ENCODE data around the gene FUT7.
"Not testable (repeated sequence)": the region's sequence is repeated elsewhere in the genome, so short reads cannot be mapped to it uniquely, and the experiment has no call there.

The FUT7 gene

DNA sequence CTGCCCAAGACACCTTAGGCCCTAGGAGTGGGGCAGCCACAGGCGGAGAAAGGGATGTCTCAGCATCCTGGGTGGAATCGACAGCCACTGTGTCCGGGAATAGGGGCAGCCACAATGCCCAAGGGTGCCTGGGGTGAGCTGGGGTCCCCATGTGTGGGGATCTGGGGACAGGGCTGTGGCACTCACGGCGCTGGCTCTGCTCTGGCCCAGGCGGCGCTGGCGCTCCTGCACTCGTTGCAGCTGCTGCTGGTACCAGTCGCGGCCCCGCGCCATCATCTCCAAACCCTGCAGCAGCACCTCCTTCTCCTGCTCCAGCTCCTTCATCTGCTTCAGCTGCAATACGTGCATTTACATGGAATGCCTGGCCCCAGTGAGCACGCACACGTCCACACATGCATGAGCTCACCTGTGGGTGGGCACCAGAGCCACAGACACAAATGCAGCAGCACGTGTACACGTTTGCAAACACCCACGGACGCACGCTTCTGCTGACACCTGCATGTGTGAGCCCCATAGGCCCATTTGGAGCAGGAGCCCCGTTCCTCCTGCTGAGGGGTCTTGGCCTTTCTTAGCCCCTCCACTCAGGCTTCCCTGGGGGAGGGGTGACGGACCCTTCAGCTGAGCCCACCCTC, 33.6 kb upstream of the FUT7 start:
- DNase-seq: no peak

DNA sequence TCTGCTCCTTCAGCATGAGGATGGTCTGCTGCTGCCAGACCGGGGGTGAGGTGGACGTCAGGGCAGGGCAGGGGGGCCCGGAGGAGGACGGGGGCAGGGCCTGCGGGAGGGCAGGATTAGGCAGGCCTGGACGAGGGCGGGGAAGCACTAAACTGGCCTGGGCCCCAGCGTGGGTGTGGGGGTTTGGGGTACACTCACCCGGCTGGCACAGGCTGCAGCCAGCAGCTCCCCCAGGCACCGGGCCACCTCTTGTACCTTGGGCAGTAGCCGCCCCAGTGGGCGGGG, 32.9 kb upstream of the FUT7 start:
- DNase-seq: no peak

DNA sequence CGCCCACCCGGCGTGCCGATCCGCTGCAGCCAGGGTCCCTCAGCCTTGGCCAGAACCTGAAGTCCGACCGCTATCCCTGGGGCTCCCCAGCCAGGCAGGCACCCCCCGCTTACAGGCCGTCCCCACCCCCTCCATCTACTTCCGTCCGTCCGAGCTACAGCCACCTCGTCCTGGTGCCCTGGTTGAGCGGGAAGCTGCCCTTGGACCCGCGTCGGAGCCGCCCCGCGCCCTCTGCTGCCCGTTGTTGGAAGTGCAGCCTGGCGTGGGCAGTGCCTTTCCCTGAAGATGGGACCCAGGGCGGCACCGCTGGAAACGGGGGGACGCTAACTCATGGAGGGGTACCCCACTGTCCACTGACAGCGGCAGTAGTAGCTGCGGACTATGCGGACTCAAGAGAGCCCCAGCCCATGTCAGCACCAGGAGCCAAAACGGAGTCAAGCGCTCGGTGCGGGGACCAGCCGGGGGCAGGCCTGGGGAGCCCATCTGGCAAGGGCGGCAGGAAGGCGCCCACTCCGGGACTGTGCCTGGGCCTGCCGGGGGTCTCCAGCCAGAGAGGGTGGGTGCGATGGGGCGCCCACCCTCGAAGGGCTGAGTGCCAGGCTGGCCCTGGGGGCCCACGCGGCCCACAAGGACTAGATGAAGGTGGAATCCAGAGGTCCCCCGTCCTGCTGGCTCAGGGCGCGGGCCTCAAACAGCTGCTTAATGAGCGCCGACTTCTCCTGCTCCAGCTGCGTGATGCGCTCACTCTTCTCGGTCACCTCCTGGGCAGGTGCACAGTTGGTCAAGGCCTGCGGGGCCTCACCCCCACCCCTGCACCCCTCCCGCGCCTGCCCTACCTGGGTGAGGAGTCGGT, 32.4 kb upstream of the FUT7 start:
- peak; percentile 75 for DNase-seq

DNA sequence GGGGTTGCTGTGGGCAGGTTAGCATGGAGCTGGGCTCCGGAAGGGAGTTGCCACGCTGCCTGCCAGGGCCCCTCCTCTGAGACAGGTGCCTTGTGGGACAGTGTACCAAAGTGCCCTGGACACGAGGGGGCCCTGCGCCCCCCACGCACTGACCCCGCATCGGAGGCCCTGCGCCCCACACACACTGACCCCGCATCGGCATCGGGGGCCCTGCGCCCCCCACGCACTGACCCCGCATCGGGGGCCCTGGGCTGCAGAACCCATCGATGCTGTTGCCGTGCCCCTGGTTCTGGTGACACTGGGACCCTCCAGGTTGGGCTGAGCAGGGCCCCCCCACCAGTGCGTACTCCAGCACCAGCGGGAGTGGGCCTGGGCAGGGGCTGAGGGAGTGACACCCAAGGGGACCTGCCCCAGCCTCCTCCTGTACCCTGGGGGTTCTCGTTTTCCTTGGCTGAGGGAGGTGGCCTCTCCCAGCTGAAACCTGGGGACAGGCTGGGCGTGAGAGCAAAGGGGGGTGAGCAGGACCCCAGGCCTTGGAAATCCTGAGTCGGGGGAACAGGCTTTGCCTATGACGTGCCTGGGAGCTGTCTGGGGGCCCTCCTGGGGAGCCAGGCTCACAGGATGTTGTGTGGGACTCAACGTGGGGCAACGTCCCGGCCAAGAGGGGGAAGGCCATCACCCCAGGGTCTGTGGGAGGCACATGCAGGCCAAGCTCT, 31.6 kb upstream of the FUT7 start:
- DNase-seq: no peak

DNA sequence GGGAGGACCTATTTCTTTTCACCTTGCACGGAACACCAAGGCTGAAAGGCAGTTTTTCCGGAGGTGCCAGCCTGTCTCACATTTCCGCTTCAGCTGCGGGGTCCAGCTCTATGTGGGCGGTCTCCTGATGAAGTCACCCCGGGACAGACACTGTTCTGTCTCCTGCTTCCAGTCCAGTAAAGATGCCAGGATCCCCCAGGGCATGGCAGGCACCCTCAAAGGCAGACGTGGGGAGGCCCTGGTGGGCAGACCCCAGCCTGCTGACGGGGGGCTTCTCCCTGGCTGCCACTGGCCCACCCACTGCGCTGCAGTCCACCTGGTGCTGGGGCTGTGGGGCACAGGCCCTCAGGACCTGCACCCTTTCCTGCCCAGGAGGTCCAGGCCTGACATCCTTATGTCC, 30.9 kb upstream of the FUT7 start:
- DNase-seq: not testable (repeated sequence)

DNA sequence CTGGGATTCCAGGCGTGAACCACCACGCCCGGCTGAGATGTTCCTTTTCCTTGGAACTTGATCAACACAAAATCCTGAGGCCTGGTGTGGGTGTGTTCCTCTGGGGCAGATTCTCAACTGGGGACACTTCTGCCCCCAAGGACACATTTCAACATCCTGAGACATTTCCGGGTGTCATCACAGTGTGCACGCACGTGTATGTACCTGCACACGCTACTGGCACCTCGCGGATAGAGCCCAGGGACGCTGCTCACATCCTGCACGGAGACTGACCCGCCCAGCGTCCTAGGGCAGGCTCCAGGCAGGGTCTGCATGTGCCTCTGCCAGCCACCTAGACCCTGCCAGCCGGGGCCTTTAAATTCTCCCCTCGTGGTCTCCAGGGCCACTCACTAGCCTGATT, 30.5 kb upstream of the FUT7 start:
- no peak for DNase-seq

DNA sequence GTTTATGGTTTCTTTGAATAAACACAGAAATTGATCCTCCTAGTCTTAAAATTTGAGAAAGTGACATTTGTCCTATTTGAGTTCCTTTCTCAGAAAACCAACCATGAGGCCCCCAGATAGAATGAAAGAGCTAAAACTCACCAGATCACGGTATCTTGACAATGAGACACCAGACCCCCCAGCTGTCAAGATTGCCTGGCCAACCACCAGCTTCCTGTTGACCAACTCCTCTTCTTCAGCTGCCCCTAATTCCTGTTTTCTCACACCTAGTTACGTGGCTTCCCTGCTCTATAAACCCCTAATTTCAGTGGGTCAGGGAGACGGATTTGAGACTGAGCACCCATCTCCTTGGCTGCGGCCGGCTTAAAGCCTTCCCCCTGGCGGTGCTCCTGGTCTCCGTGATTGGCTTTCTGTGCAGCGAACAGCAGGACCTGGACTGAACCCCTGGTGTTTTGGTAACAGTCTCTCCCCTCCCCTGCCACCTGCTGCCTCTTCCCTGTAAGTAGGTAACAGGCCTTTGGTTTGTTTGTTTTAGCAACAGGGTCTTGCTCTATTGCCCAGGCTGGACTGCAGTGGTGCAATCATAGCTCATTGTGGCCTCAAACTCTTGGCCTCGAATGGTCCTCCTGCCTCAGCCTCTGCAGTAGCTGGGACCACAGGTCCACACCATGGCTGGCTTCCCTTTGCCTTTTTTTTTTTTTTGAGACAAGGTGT, 26.8 kb upstream of the FUT7 start:
- DNase-seq: no peak

DNA sequence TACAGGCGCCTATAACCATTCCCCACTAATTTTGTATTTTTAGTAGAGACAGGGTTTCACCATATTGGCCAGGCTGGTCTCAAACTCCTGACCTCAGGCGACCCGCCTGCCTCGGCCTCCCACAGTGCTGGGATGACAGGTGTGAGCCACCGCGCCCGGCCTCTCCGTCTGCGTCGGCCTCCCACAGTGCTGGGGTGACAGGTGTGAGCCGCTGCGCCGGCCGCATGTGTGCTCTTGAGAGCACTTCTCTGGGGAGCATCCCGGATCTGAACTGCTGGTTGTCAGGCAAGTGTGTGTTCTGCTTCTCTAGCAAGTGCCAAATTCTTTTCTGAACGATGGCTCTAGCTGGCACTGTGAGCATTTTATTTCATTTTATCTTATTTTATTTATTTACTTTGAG, 25.7 kb upstream of the FUT7 start:
- no peak for DNase-seq

DNA sequence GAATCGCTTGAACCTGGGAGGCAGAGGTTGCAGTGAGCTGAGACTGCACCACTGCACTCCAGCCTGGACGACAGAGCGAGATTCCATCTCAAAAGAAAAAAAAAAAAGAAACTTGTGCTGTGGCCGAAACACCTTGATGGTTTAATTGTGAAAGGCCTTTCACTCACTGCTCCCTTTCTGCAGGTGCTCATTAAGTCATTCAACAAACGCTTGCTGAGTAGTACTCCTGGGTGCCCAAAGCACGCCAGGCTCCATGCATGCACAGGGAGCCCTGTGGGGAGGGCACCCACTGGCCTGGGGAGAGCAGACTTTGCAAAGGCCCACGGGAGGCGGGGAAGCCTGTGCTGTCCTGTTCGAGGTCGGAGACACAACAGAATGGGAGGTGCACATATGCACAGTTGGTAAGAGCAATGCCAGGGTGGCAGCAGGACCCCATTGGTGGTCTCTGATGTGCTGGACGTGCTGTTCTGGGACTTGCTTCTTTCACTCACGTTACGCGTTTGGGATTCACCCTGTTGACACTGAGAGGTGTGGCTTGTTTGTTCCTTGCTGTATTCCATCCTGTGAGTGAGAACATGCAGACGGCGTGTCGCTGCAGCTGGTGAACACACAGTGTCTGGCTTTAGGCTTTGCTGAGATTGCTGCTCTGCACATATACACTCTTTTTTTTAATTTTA, 25.0 kb upstream of the FUT7 start:
- no peak for DNase-seq

DNA sequence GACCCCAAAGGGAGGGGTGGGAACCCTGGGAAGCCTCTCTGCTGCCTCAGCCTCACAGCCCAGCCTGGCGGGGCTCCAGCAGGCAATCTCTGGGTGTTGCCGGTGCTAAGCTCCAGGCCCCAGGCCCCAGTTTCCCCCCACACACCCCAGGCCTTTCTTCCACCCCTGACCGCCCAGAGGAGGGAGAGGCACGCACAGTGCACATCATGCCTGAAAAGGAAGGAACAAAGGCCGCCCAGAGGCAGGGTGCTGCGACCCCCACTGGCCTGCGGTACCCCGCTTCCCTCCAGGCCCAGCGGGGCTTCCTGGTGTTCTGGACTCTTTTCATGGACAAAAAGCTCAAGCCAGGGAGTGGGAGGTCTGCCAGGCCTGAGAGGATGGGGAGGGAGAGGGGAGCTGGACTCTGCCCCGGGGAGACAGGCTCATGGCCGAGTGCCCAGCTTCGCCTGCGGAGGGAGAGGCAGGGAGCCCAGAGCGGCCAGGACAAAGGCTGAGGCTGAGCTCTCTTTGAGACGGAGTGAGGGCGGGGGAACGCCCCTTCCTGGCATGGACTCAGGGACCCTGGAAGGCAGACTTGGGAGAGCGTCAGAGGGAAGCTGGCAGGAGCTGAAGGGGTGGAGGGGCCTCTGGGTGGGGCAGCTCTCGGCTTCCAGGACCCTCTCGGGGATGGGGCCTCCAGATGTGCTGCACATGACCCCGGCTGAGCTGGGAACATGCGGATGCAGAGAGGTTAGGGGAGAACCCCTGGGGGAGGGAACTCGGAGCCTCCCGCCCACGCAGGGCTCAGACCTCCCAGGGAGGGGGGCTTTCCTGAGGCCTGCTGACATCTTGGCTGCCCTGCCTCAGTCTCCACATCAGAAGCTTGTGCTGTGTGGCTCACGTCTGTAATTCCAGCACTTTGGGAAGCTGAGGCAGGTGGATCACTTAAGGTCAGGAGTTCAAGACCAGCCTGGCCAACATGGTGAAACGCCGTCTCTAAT, 23.8 kb upstream of the FUT7 start:
- no peak for DNase-seq

DNA sequence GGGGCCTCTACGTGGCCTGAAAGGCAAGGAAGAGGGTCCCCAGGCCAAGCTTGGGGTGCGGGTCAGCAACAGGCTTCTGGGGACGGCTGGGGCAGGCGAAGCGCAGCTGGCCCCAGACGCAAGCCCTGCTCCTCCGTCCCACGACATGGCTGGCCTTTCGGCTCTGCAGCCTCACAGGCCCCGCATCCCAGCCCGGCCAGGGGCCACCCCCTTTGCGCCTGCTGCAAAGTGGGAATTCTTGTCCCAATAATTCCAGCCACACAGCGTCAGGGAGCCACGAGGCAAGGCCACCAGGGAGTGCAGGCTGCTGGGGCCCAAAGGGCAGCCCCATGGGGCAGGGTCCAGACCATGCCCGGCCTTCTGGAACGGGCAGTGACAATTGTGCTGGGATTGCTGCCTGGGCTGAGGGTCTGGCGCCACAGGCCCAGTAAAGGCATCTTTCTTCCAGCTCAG, 23.1 kb upstream of the FUT7 start:
- DNase-seq: no peak

DNA sequence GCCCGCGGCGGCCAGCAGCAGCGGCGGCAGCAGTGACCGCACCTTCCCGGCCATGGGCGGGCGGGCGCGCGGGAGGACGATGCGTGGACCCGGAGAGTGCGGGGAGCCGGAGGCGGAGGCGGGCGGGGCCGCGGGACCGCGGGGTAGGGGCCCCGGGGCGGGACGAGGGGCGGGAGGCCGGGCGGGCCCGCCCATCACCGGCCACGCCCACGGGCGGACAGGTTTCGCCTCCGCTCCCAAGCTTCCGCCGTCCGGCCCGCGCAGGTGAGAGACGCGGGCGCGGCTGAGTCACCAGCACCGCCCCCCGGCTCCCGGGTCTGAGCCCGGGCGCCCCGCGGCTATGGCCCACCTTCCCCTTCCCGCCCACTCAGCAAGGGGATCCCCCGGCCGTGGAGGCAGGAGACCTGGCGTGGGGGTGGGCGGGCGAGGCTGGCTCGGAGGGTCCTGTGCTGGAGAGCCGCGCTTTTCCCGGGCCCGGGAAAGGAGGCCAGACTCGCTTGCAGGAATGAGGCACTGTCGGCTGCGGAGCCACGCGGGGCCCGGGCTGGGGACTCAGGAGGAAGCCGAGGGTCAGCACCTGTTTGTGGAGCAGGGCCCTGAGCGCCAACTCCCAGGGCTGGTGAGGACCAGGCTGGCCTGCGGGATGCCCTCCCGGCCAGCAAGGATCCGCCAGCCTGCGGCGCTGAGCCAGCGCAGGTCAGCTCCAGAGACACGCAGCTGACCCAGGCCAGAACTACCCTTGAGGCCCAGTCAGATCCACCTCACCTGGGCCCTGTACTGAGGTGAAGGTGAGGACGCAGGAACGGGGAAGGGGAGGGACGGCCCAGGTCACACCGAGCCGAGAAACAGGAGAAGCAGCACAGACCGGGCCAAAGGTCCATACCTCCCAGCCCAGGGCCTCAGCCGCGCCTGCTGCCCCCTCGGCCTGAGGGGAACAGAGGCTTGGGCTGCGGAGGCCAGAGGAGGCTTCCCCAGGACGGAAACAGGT, 22.4 kb upstream of the FUT7 start, which contains the start of gene ENTPD2:
Gene ENTPD2, minus strand, starts transcription at position 118 of the 988 bp plus-strand sequence. Its CDS starts 64 bp downstream, at position 54.
- DNase-seq: peak; percentile 37

DNA sequence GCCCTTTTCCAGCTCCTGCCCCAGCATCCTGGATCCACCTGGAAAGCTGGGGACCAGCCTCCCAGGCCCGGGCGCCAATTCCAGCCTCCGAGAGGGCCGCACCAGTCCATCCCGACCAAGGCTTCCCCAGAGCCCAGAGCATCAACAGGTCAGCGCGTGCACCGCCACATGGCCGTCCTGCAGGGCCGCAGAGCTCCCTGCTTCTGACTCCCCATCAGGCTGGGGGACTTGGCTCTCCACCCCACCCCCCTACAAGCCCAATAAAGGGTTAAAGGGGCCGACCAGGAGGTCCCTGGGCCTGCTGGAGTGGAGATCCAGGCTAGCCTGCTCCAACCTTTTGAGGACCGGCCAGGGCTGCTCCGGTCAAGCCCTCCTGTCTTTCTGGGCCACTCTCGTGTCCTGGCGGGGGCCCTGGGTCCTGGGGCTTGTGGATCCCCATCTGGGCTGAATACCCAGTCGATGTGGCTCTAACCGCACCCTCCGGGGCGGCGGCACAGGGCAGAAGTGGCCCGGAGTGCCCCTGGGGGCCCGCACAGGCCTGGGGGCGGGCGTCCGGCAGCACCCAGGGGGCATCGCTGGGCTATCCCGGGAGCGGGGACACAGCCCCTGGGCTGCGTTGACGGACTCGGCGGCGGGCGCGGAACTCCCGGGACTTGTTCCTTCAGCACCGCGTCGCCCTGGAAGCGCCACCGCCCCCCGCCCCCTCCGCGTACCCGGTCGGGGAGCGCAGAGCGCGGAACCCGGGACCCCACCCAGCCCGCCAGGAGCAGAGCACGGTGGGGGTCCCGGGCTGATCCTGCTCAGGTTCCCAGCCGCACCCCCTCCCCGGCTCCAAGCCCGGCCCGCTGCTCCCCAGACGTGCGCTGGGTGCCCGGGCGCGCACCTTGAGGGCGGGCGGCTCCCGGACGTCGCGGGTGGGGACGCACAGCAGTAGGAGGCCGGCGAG, 21.4 kb upstream of the FUT7 start:
- no peak for DNase-seq

DNA sequence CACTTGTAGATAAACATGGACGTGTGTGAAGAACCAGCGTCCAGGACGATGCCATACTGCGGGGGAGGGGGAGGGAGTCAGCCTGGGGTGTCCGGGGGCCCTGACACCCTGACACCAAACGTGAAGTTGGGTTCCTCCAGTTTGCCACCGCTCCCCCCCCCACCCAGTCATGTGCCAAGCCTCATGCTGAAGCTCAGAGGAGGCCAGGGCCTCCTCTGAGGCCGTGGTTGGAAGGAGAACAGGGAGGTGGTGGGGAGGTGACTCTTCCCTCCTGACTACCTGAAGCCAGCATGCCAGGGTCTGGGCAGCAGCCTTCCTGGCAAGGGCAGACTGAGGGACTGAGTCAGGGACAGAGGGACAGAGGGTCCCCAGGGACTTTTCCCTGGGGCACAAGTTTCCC, 20.4 kb upstream of the FUT7 start:
- no peak for DNase-seq

DNA sequence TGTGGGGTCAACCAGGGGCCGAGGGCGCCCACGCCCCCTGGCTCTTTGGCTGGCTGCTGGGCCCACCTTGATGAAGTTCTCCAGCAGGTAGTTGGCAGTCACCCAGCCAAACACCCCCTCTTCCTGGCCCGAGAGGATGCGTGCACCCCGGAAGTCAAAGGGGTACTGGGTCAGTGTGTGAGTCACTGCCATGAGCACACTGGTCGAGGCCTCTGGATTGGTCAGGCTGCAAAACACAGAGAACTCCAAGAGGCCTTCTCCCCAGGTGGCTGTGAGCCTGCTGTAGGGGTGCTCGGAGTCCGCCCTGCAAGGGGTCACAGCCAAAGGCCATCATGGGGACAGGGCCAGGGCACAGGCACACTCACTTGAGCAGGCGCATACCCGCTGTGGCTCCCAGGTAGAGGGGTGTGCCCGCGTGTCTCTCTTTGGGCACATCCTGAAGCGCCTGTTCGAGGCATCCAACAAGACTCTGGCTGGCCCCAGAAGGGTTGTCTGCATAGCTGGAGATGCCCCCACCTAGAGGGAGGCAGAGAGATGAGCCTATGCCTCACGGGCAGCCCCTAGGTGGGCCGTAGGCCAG, 19.3 kb upstream of the FUT7 start:
- DNase-seq: no peak

DNA sequence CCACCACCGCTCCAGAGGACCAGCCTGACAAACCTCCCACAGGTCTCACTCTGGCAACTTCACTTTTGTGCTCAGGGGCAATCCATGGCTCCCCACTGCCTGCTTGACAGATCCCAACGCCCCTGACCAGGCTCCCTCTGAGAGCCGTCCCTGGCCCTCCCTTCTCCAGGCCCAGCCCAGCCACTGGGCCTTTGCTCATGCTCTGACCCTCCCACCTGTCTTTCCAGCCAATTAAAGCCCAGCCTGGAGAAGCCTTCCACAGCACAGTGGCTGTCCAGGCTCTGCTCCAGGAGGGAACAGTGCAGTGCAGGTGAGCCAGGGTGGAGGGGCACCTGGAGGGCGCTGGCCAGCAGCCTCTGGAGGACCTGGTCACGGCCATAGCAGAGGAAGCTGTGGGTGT, 18.7 kb upstream of the FUT7 start:
- no peak for DNase-seq

DNA sequence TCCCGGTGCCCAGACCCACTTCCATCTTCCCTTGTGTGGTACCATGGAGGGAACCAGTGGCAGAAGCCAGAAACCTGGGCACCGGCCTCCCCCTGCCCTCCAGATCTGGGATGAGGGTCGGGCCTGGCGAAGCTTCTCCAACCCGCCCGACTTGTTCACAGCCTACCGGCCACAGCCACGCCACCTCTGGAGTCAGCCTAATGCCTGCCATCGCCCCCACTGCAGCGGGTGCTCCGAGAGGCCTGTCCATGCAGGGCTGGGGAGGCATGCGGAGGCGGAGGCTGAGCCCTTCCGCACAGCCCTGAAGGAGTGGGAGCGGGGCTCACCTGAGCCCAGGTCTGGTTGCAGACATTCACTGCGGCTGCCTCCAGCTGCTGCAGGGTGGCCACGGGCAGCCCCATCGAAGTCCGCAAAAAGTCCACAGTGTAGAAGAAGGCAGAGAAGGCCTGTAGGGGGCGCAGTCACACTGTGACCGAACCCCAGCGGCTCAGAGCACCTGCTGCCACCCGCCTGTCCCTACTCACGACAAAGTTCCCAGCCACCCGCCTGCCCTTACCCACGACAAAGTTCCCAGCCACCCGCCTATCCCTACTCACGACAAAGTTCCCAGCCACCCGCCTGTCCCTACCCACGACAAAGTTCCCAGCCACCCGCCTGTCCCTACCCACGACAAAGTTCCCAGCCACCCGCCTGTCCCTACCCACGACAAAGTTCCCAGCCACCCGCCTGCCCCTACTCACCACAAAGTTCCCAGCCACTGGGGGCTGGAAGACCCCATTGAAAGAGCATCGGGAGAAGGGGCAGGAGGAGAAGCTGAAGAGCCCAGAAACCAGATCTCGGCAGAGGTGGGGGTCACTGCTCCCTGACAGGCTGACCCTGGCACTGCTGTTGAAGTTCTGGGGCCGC, 17.9 kb upstream of the FUT7 start:
- peak; percentile 85 for DNase-seq
